Ishikawa (cell line): ENCODE data around the gene MRPS24.

Experiments
- CEBPB ChIP-seq: IDR thresholded peaks from 2 replicates; pipeline ENCODE4 v1.6.1; 2012
- CREB1 ChIP-seq: IDR thresholded peaks from 2 replicates; pipeline ENCODE4 v1.6.1; 2012; ENCODE audit warnings: low read depth
- EP300 ChIP-seq: IDR thresholded peaks from 2 replicates; pipeline ENCODE4 v1.6.1; 2012; ENCODE audit warnings: borderline replicate concordance
- TAF1 ChIP-seq: IDR thresholded peaks from 2 replicates; pipeline ENCODE4 v1.6.1; 2012; ENCODE audit warnings: low read depth, mild to moderate bottlenecking
- YY1 ChIP-seq: IDR thresholded peaks from 2 replicates; pipeline ENCODE4 v1.6.1; 2012; ENCODE audit warnings: low read depth

DNA sequence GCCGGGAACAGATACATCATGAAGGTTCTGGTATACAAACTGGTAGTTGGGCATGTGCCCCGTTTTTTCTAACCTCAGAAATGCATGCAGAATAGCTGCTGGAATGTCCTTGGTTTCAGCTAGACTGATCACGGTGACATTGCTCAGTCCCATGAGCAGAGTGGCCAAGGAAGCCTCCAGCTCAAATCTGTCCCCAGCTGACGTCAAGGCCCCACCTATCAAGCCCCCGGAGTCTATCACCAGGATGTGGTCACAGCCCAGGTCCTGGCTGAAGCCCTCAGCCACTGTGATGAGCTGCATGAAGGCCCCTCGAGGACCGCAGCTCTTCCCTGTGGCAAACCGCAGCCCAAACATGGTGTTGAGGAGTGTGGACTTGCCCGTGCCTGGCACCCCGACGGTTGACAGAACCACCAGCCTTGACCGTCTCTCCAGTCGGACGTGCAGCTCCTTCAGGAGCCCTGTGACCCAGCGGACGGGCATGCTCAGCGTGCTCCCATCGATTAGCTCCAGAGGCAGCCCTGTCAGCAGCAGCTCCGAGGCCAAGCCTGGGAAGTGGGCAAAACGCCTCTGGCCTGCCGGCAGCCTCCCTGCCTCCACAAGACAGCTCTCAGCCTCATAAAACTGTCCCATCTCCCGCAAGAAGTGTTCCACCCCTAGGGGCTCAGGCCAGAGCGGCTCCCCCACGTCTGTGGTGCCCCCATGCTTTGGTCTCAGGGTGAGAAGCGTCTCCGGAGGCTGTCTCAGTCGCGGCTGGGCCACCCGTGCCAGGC lies 7.8 kb upstream of the MRPS24 start:
- TF ChIP-seq CEBPB (no peak), YY1 (no peak), TAF1 (no peak), CREB1 (no peak), EP300 (no peak)
